Neural cell (in vitro differentiated cells): ENCODE results near the gene ARHGEF10L. TPM values are rescaled to one million over a fixed set of nuclear protein-coding genes. Genes with fewer than 3 reads are reported as not detected.

Experiments
- H2AFZ ChIP-seq: fragments of 200-600, 300-800 bp; sonication (generic), shearing (Covaris generic); 2 replicates; pipeline ENCODE4 v1.6.0; 2014; ENCODE audit warnings: low read depth, mild to moderate bottlenecking, antibody characterized with exemption, low read length, moderate library complexity
- H3F3A ChIP-seq: fragments of 200-600 bp; shearing (Covaris generic); 2 replicates; pipeline ENCODE4 v1.6.1; 2016; ENCODE audit warnings: mild to moderate bottlenecking, moderate library complexity, mixed read lengths, antibody characterized with exemption, low read length; ENCODE audit not compliant: insufficient read depth, poor library complexity, severe bottlenecking
- H3K27ac ChIP-seq: fragments of 200-600, 300-800 bp; sonication (generic), shearing (Covaris generic); 2 replicates; pipeline ENCODE4 v1.5.1; 2014; ENCODE audit warnings: mild to moderate bottlenecking, low read length, moderate library complexity
- H3K27me3 ChIP-seq: fragments of 300-800, 200-600 bp; sonication (generic), shearing (Covaris generic); 2 replicates; pipeline ENCODE4 v1.6.0; 2014; ENCODE audit warnings: mild to moderate bottlenecking, low read depth, low read length, moderate library complexity; ENCODE audit not compliant: insufficient read depth
- H3K36me3 ChIP-seq: fragments of 300-800, 200-600 bp; sonication (generic), shearing (Covaris generic); 2 replicates; pipeline ENCODE4 v1.5.1; 2014; ENCODE audit warnings: mild to moderate bottlenecking, antibody characterized with exemption, low read length, moderate library complexity; ENCODE audit not compliant: insufficient read depth
- H3K4me2 ChIP-seq: fragments of 300-800, 200-600 bp; sonication (generic), shearing (Covaris generic); 2 replicates; pipeline ENCODE4 v1.6.0; 2014; ENCODE audit warnings: mild to moderate bottlenecking, low read length
- H3K4me3 ChIP-seq: fragments of 300-800, 200-600 bp; sonication (generic), shearing (Covaris generic); 2 replicates; pipeline ENCODE4 v1.5.1; 2014; ENCODE audit warnings: mild to moderate bottlenecking, low read length, moderate library complexity
- H3K79me2 ChIP-seq: fragments of 200-600 bp; shearing (Covaris generic); replicated peaks from 2 replicates; pipeline ENCODE4 v1.6.0; 2014; ENCODE audit warnings: mild to moderate bottlenecking, low read length, moderate library complexity; ENCODE audit not compliant: insufficient read depth
- H3K9ac ChIP-seq: fragments of 300-800, 200-600 bp; sonication (generic), shearing (Covaris generic); 2 replicates; pipeline ENCODE4 v1.6.1; 2016; ENCODE audit warnings: mild to moderate bottlenecking, low read length, mixed read lengths
- H3K9me2 ChIP-seq: fragments of 200-600 bp; shearing (Covaris generic); 2 replicates; pipeline ENCODE4 v1.6.1; 2016; ENCODE audit warnings: mild to moderate bottlenecking, low read length, mixed read lengths; ENCODE audit not compliant: insufficient read depth
- H3K9me3 ChIP-seq: fragments of 200-600, 300-800 bp; sonication (generic), shearing (Covaris generic); 2 replicates; pipeline ENCODE4 v1.6.1; 2016; ENCODE audit warnings: mild to moderate bottlenecking, mixed run types, low read length, moderate library complexity, mixed read lengths
- H4K20me1 ChIP-seq: fragments of 200-600 bp; shearing (Covaris generic); 2 replicates; pipeline ENCODE4 v1.6.1; 2016; ENCODE audit warnings: mild to moderate bottlenecking, mixed run types; ENCODE audit not compliant: insufficient read depth
- CTCF ChIP-seq: fragments of 450-650 bp; IDR thresholded peaks from 2 replicates; pipeline ENCODE4 v1.5.1; 2014; ENCODE audit warnings: antibody characterized with exemption, mild to moderate bottlenecking, moderate library complexity; ENCODE audit not compliant: poor library complexity, severe bottlenecking
- EP300 ChIP-seq: fragments of 450-650 bp; conservative IDR thresholded peaks from 2 replicates; pipeline ENCODE4 v1.6.1; 2014; ENCODE audit warnings: antibody characterized with exemption, mild to moderate bottlenecking, moderate library complexity; ENCODE audit not compliant: poor library complexity, severe bottlenecking
- EZH2 ChIP-seq: fragments of 200-600, 300-800 bp; shearing (Covaris generic), sonication (generic); IDR thresholded peaks from 2 replicates; pipeline ENCODE4 v1.6.1; 2014; ENCODE audit warnings: antibody characterized with exemption, low read length, borderline replicate concordance, mild to moderate bottlenecking; ENCODE audit not compliant: insufficient read depth, poor library complexity, severe bottlenecking
- MXI1 ChIP-seq: fragments of 450-650 bp; conservative IDR thresholded peaks from 2 replicates; pipeline ENCODE4 v1.6.1; 2014; ENCODE audit warnings: antibody characterized with exemption, mild to moderate bottlenecking; ENCODE audit not compliant: poor library complexity, severe bottlenecking
- POLR2AphosphoS5 ChIP-seq: IDR thresholded peaks from 2 replicates; pipeline ENCODE4 v1.6.1; 2012
- RAD21 ChIP-seq: fragments of 450-650 bp; conservative IDR thresholded peaks from 2 replicates; pipeline ENCODE4 v1.6.1; 2014; ENCODE audit warnings: antibody characterized with exemption, mild to moderate bottlenecking, moderate library complexity
- REST ChIP-seq: IDR thresholded peaks from 2 replicates; pipeline ENCODE4 v1.6.1; 2012; ENCODE audit warnings: borderline replicate concordance
- SMC3 ChIP-seq: fragments of 450-650 bp; conservative IDR thresholded peaks from 2 replicates; pipeline ENCODE4 v1.6.1; 2014; ENCODE audit warnings: antibody characterized with exemption, mild to moderate bottlenecking, moderate library complexity; ENCODE audit not compliant: poor library complexity
- TAF1 ChIP-seq: IDR thresholded peaks from 2 replicates; pipeline ENCODE4 v1.6.1; 2012; ENCODE audit warnings: low read depth
- polyA plus RNA-seq: library from polyadenylated mRNA; depleted of rRNA; stranded (reverse); fragments of >200 nt; gene quantifications from 2 replicates; pipeline ENCODE4 v1.2.3, GENCODE V29; 2014

Gene ARHGEF10L
- polyA plus RNA-seq, 1 donor from 2014 or later: 123 TPM

GRCh38 chr1:17596186-17596585 lies 56.7 kb downstream of the ARHGEF10L start:
- no peaks in the 10 kb centered on the region for H3F3A ChIP-seq
- H4K20me1 ChIP-seq: no peaks in the 10 kb centered on the region
- no peak overlapping the region for H2AFZ ChIP-seq
- no peak overlapping the region for H3K9ac ChIP-seq
- TF ChIP-seq EP300: no peak
- TF ChIP-seq POLR2AphosphoS5: no peak
- no peak for TF ChIP-seq REST
- TF ChIP-seq CTCF: no peak
- no peak for TF ChIP-seq MXI1
- no peak for TF ChIP-seq EZH2
- TF ChIP-seq SMC3: no peak
- TF ChIP-seq TAF1: no peak
- TF ChIP-seq RAD21: no peak
- no peak overlapping the region for H3K4me3 ChIP-seq
- no peaks in the 10 kb centered on the region for H3K9me3 ChIP-seq
- H3K79me2 ChIP-seq: no peaks in the 10 kb centered on the region
- H3K27me3 ChIP-seq: no peaks in the 10 kb centered on the region
- no peaks in the 10 kb centered on the region for H3K9me2 ChIP-seq
- no peaks in the 10 kb centered on the region for H3K36me3 ChIP-seq
- no peak overlapping the region for H3K4me2 ChIP-seq
- no peak overlapping the region for H3K27ac ChIP-seq

- H3K4me2 ChIP-seq: no peak overlapping the region
- no peak overlapping the region for H2AFZ ChIP-seq
- H3F3A ChIP-seq: no peaks in the 10 kb centered on the region
- H3K4me3 ChIP-seq: no peak overlapping the region
- no peaks in the 10 kb centered on the region for H4K20me1 ChIP-seq
- H3K36me3 ChIP-seq: no peaks in the 10 kb centered on the region
- no peaks in the 10 kb centered on the region for H3K27me3 ChIP-seq
- no peaks in the 10 kb centered on the region for H3K9me3 ChIP-seq
- TF ChIP-seq MXI1: no peak
- no peak for TF ChIP-seq SMC3
- no peak for TF ChIP-seq RAD21
- no peak for TF ChIP-seq TAF1
- TF ChIP-seq EP300: no peak
- TF ChIP-seq POLR2AphosphoS5: no peak
- no peaks in the 10 kb centered on the region for H3K79me2 ChIP-seq
- H3K9me2 ChIP-seq: no peaks in the 10 kb centered on the region
- no peak overlapping the region for H3K9ac ChIP-seq
- H3K27ac ChIP-seq: no peak overlapping the region
These were observed 57.4 kb downstream of the ARHGEF10L start for GRCh38 chr1:17596651-17597509.
